ENCODE data around the gene RHOU. TPM values are rescaled to one million over a fixed set of nuclear protein-coding genes. Genes with fewer than 3 reads are reported as not detected.
"Not testable (repeated sequence)": the region's sequence is repeated elsewhere in the genome, so short reads cannot be mapped to it uniquely, and the experiment has no call there.

The RHOU gene
- total RNA-seq, 1 donor from 2014 or later: 0.53 TPM

GRCh38 chr1:228770779-228771223 is 35.5 kb downstream of the RHOU start:
- no peak for TF ChIP-seq CTCF (IDR thresholded peaks at IDR 0.05; ENCODE audit: insufficient read depth, low read length, severe bottlenecking)
- FAIRE-seq (no peak), DNase-seq (ENCODE audit: low read depth) (no peak)
- H3K27me3 ChIP-seq (ENCODE audit: control insufficient read depth, insufficient read depth, low read length): no peaks in the 10 kb centered on the region
- no peaks in the 10 kb centered on the region for H3K36me3 ChIP-seq (ENCODE audit: control insufficient read depth, insufficient read depth, low read length)
- no peak overlapping the region for H3K4me3 ChIP-seq (ENCODE audit: low read depth, low read length)

- Histone ChIP-seq H3K4me3 (ENCODE audit: low read depth, low read length) (no peak overlapping the region), H3K27me3 (ENCODE audit: control insufficient read depth, insufficient read depth, low read length) (no peaks in the 10 kb centered on the region), H3K36me3 (ENCODE audit: control insufficient read depth, insufficient read depth, low read length) (no peaks in the 10 kb centered on the region)
- FAIRE-seq (no peak), DNase-seq (ENCODE audit: low read depth) (no peak)
- no peak for TF ChIP-seq CTCF (IDR thresholded peaks at IDR 0.05; ENCODE audit: insufficient read depth, low read length, severe bottlenecking)
Measured at GRCh38 chr1:228772516-228773212, 37.4 kb downstream of the RHOU start.

- H3K27me3 ChIP-seq (ENCODE audit: control insufficient read depth, insufficient read depth, low read length); H3K36me3 ChIP-seq (ENCODE audit: control insufficient read depth, insufficient read depth, low read length); FAIRE-seq: not testable (repeated sequence)
Measured at GRCh38 chr1:228775946-228776345, 40.7 kb downstream of the RHOU start.

GRCh38 chr1:228776449-228776848 is 41.2 kb downstream of the RHOU start:
- H3K27me3 ChIP-seq (ENCODE audit: control insufficient read depth, insufficient read depth, low read length): no peaks in the 10 kb centered on the region
- FAIRE-seq (no peak), DNase-seq (ENCODE audit: low read depth) (no peak)
- no peaks in the 10 kb centered on the region for H3K36me3 ChIP-seq (ENCODE audit: control insufficient read depth, insufficient read depth, low read length)
- no peak for TF ChIP-seq CTCF (IDR thresholded peaks at IDR 0.05; ENCODE audit: insufficient read depth, low read length, severe bottlenecking)
- H3K4me3 ChIP-seq (ENCODE audit: low read depth, low read length): no peak overlapping the region

More at GRCh38 chr1:228775946-228776345, 40.7 kb downstream of the RHOU start:
- H3K4me3 ChIP-seq (ENCODE audit: low read depth, low read length); DNase-seq (ENCODE audit: low read depth): not testable (repeated sequence)

GRCh38 chr1:228777236-228777635 is 42.0 kb downstream of the RHOU start:
- Histone ChIP-seq H3K4me3 (ENCODE audit: low read depth, low read length) (no peak overlapping the region), H3K27me3 (ENCODE audit: control insufficient read depth, insufficient read depth, low read length) (no peaks in the 10 kb centered on the region), H3K36me3 (ENCODE audit: control insufficient read depth, insufficient read depth, low read length) (no peaks in the 10 kb centered on the region)
- FAIRE-seq (no peak), DNase-seq (ENCODE audit: low read depth) (no peak)
- no peak for TF ChIP-seq CTCF (IDR thresholded peaks at IDR 0.05; ENCODE audit: insufficient read depth, low read length, severe bottlenecking)

- TF ChIP-seq CTCF (IDR thresholded peaks at IDR 0.05; ENCODE audit: insufficient read depth, low read length, severe bottlenecking): no peak
- Histone ChIP-seq H3K27me3 (ENCODE audit: control insufficient read depth, insufficient read depth, low read length) (no peaks in the 10 kb centered on the region), H3K36me3 (ENCODE audit: control insufficient read depth, insufficient read depth, low read length) (no peaks in the 10 kb centered on the region), H3K4me3 (ENCODE audit: low read depth, low read length) (no peak overlapping the region)
- FAIRE-seq (no peak), DNase-seq (ENCODE audit: low read depth) (no peak)
Measured at GRCh38 chr1:228778026-228778425, 42.7 kb downstream of the RHOU start.

All from bronchial epithelial cell (primary cell).